ENCODE results near the gene UPP2. TPM values are rescaled to one million over a fixed set of nuclear protein-coding genes. Genes with fewer than 3 reads are reported as not detected.

Gene UPP2
- total RNA-seq, 1 experiment from 2014 or later: not detected

GRCh38 chr2:158174495-158174894, 72.8 kb downstream of the UPP2 start:
- Mint-ChIP-seq H3K36me3 (no peaks in the 10 kb centered on the region), H3K27me3 (ENCODE audit: low read depth) (no peaks in the 10 kb centered on the region), H3K27ac (no peak overlapping the region), H3K4me1 (no peaks in the 10 kb centered on the region), H3K9me3 (no peaks in the 10 kb centered on the region), H3K4me3 (no peak overlapping the region)
- POLR2A ChIA-PET: no interaction called here
- DNase-seq (ENCODE audit: low spot score) (no peak), ATAC-seq (no peak)
- CTCF ChIA-PET: interaction anchor here (0.6 to 3.5 kb wide), 3 partner anchors 140 to 889 kb away, joined by 3 to 15 read pairs (median 5); no protein-coding TSS in a partner anchor
- TF ChIP-seq ZBTB21 (CRISPR knock-in tag; IDR thresholded peaks at IDR 0.05; ENCODE audit: borderline replicate concordance) (no peak), PRRX2 (CRISPR knock-in tag; IDR thresholded peaks at IDR 0.05) (no peak)
- TF ChIP-seq, protein P1, sequence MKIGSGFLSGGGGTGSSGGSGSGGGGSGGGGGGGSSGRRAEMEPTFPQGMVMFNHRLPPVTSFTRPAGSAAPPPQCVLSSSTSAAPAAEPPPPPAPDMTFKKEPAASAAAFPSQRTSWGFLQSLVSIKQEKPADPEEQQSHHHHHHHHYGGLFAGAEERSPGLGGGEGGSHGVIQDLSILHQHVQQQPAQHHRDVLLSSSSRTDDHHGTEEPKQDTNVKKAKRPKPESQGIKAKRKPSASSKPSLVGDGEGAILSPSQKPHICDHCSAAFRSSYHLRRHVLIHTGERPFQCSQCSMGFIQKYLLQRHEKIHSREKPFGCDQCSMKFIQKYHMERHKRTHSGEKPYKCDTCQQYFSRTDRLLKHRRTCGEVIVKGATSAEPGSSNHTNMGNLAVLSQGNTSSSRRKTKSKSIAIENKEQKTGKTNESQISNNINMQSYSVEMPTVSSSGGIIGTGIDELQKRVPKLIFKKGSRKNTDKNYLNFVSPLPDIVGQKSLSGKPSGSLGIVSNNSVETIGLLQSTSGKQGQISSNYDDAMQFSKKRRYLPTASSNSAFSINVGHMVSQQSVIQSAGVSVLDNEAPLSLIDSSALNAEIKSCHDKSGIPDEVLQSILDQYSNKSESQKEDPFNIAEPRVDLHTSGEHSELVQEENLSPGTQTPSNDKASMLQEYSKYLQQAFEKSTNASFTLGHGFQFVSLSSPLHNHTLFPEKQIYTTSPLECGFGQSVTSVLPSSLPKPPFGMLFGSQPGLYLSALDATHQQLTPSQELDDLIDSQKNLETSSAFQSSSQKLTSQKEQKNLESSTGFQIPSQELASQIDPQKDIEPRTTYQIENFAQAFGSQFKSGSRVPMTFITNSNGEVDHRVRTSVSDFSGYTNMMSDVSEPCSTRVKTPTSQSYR (CRISPR knock-in tag; IDR thresholded peaks at IDR 0.05): no peak

- H3K4me3 Mint-ChIP-seq: no peak overlapping the region
- H3K27ac Mint-ChIP-seq: no peak overlapping the region
- H3K27me3 Mint-ChIP-seq (ENCODE audit: low read depth): no peaks in the 10 kb centered on the region
- H3K4me1 Mint-ChIP-seq: no peaks in the 10 kb centered on the region
- ChIA-PET POLR2A (no interaction called here), CTCF (interaction anchor here (0.6 to 1.3 kb wide), 2 partner anchors 571 to 888 kb away, joined by 3 to 5 read pairs; no protein-coding TSS in a partner anchor)
- H3K9me3 Mint-ChIP-seq: no peaks in the 10 kb centered on the region
- H3K36me3 Mint-ChIP-seq: no peaks in the 10 kb centered on the region
- ATAC-seq (no peak), DNase-seq (ENCODE audit: low spot score) (no peak)
- TF ChIP-seq CTCF (IDR thresholded peaks at IDR 0.05) (no peak), ATF3 (CRISPR knock-in tag; conservative IDR thresholded peaks at IDR 0.05) (no peak), ZNF532 (CRISPR knock-in tag; IDR thresholded peaks at IDR 0.05; ENCODE audit: borderline replicate concordance) (no peak), ERG (CRISPR knock-in tag; IDR thresholded peaks at IDR 0.05) (no peak), ZNF263 (CRISPR knock-in tag; IDR thresholded peaks at IDR 0.05; ENCODE audit: low read depth) (no peak), ZBTB21 (CRISPR knock-in tag; IDR thresholded peaks at IDR 0.05; ENCODE audit: borderline replicate concordance) (no peak), ZNF232 (CRISPR knock-in tag; IDR thresholded peaks at IDR 0.05) (no peak), SOX15 (CRISPR knock-in tag; IDR thresholded peaks at IDR 0.05) (no peak)
- TF ChIP-seq, protein P2, sequence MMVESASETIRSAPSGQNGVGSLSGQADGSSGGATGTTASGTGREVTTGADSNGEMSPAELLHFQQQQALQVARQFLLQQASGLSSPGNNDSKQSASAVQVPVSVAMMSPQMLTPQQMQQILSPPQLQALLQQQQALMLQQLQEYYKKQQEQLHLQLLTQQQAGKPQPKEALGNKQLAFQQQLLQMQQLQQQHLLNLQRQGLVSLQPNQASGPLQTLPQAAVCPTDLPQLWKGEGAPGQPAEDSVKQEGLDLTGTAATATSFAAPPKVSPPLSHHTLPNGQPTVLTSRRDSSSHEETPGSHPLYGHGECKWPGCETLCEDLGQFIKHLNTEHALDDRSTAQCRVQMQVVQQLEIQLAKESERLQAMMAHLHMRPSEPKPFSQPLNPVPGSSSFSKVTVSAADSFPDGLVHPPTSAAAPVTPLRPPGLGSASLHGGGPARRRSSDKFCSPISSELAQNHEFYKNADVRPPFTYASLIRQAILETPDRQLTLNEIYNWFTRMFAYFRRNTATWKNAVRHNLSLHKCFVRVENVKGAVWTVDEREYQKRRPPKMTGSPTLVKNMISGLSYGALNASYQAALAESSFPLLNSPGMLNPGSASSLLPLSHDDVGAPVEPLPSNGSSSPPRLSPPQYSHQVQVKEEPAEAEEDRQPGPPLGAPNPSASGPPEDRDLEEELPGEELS (CRISPR knock-in tag; IDR thresholded peaks at IDR 0.05): no peak
Measured at GRCh38 chr2:158174956-158175355, 73.3 kb downstream of the UPP2 start.

Data from WTC11 (cell line).